Activated CD4-positive, alpha-beta memory T cell treated with anti-CD3 and anti-CD28 coated beads for 36 hours (primary cell): ENCODE results near the gene RBM20. TPM values are rescaled to one million over a fixed set of nuclear protein-coding genes. Genes with fewer than 3 reads are reported as not detected.

Experiments
- CTCF ChIA-PET: fragments of 350-600 bp; sonication (Branson Sonifier 250); formaldehyde crosslinking; loops from one replicate; lab custom pipeline; 2021; ENCODE audit warnings: antibody characterized with exemption, inconsistent platforms; lab: Charles Lee
- POLR2A ChIA-PET: fragments of 350-600 bp; sonication (Branson Sonifier 250); formaldehyde crosslinking; loops from one replicate; lab custom pipeline; 2021; ENCODE audit warnings: antibody characterized with exemption; lab: Charles Lee
- DNase-seq: peaks from one replicate; pipeline ENCODE4 v3.0.0-alpha.2; 2020
- H3K27ac Mint-ChIP-seq: one replicate; pipeline ENCODE4 v1.8.0; 2021; ENCODE audit warnings: mixed read lengths
- H3K27me3 Mint-ChIP-seq: one replicate; pipeline ENCODE4 v1.8.0; 2021; ENCODE audit warnings: mixed read lengths
- H3K36me3 Mint-ChIP-seq: one replicate; pipeline ENCODE4 v1.8.0; 2021; ENCODE audit warnings: mixed read lengths
- H3K4me1 Mint-ChIP-seq: one replicate; pipeline ENCODE4 v1.8.0; 2021; ENCODE audit warnings: low read depth, mixed read lengths
- H3K4me3 Mint-ChIP-seq: one replicate; pipeline ENCODE4 v1.8.0; 2021; ENCODE audit warnings: mild to moderate bottlenecking, mixed read lengths
- H3K9me3 Mint-ChIP-seq: one replicate; pipeline ENCODE4 v1.8.0; 2021; ENCODE audit warnings: mixed read lengths
- intact Hi-C: fragments of 100-400 bp; cut with micrococcal nuclease; formaldehyde crosslinking; loops from one replicate; pipeline ENCODE4 v1.15.1; 2023
- total RNA-seq, 2 experiments: library from RNA; stranded (reverse); gene quantifications; one replicate each; pipeline ENCODE4 v1.2.3, GENCODE V29; 2021

Gene RBM20
- total RNA-seq, 2 experiments from 2014 or later, result not detected

- no peak overlapping the region for H3K27ac Mint-ChIP-seq
- ChIA-PET POLR2A (no interaction called here), CTCF (interaction anchor here (0.7 to 2.1 kb wide), 2 partner anchors 10 to 30 kb away, joined by 3 to 11 read pairs; no protein-coding TSS in a partner anchor)
- peaks cover 25% of the 10 kb centered on the region for H3K4me1 Mint-ChIP-seq
- peak overlapping the region; percentile 39 for H3K4me3 Mint-ChIP-seq
- intact Hi-C loops, result no loop called here
- DNase-seq, result no peak
- H3K36me3 Mint-ChIP-seq, result no peaks in the 10 kb centered on the region
- peaks cover 43% of the 10 kb centered on the region for H3K27me3 Mint-ChIP-seq
- H3K9me3 Mint-ChIP-seq, result no peaks in the 10 kb centered on the region
Measured at GRCh38 chr10:110642204-110643034, 1.7 kb upstream of the RBM20 start.

GRCh38 chr10:110643035-110643652, 992 bp upstream of the RBM20 start:
- CTCF ChIA-PET, result interaction anchor here (1.4 kb wide), 1 partner anchor 29 kb away, joined by 9 read pairs; no protein-coding TSS in a partner anchor
- Mint-ChIP-seq H3K4me3 (peak overlapping the region; percentile 74), H3K36me3 (no peaks in the 10 kb centered on the region), H3K27me3 (peaks cover 44% of the 10 kb centered on the region), H3K9me3 (no peaks in the 10 kb centered on the region), H3K27ac (no peak overlapping the region), H3K4me1 (peaks cover 25% of the 10 kb centered on the region)
- DNase-seq, result no peak
- intact Hi-C loops, result no loop called here
- POLR2A ChIA-PET, result no interaction called here

- Mint-ChIP-seq H3K4me3 (peak overlapping the region; percentile 48), H3K36me3 (no peaks in the 10 kb centered on the region), H3K9me3 (no peaks in the 10 kb centered on the region), H3K4me1 (peaks cover 25% of the 10 kb centered on the region), H3K27me3 (peaks cover 56% of the 10 kb centered on the region), H3K27ac (no peak overlapping the region)
- POLR2A ChIA-PET, result no interaction called here
- CTCF ChIA-PET, result interaction anchor here (0.6 to 1.4 kb wide), 2 partner anchors 27 to 43 kb away, joined by 3 to 9 read pairs; no protein-coding TSS in a partner anchor
- intact Hi-C loops, result no loop called here
- DNase-seq, result no peak
Measured at GRCh38 chr10:110644598-110645462, 694 bp downstream of the RBM20 start.

- Mint-ChIP-seq H3K27ac (no peak overlapping the region), H3K9me3 (no peaks in the 10 kb centered on the region), H3K36me3 (no peaks in the 10 kb centered on the region), H3K27me3 (peaks cover 49% of the 10 kb centered on the region), H3K4me3 (no peak overlapping the region), H3K4me1 (peaks cover 19% of the 10 kb centered on the region)
- no peak for DNase-seq
- ChIA-PET CTCF (interaction anchor here (1.4 kb wide), 1 partner anchor 26 kb away, joined by 3 read pairs; no protein-coding TSS in a partner anchor), POLR2A (no interaction called here)
- intact Hi-C loops, result no loop called here
Measured at GRCh38 chr10:110646417-110647135, 2.4 kb downstream of the RBM20 start.

GRCh38 chr10:110647136-110647430, 2.9 kb downstream of the RBM20 start:
- Mint-ChIP-seq H3K4me1 (peaks cover 18% of the 10 kb centered on the region), H3K27me3 (peaks cover 46% of the 10 kb centered on the region), H3K4me3 (no peak overlapping the region), H3K9me3 (no peaks in the 10 kb centered on the region), H3K36me3 (no peaks in the 10 kb centered on the region), H3K27ac (no peak overlapping the region)
- intact Hi-C loops, result no loop called here
- POLR2A ChIA-PET, result no interaction called here
- CTCF ChIA-PET, result interaction anchor here (0.6 to 1.4 kb wide), 2 partner anchors 25 to 36 kb away, joined by 3 read pairs; no protein-coding TSS in a partner anchor
- DNase-seq, result no peak

- DNase-seq, result no peak
- POLR2A ChIA-PET, result no interaction called here
- intact Hi-C loops, result loop anchor here (2.0 kb wide), 1 partner anchor 22 kb away; no protein-coding TSS in a partner anchor
- Mint-ChIP-seq H3K4me1 (peaks cover 8% of the 10 kb centered on the region), H3K36me3 (no peaks in the 10 kb centered on the region), H3K27ac (no peak overlapping the region), H3K9me3 (no peaks in the 10 kb centered on the region), H3K4me3 (no peak overlapping the region), H3K27me3 (peaks cover 37% of the 10 kb centered on the region)
- CTCF ChIA-PET, result interaction anchor here (0.8 to 1.5 kb wide), 2 partner anchors 8 to 23 kb away, joined by 3 read pairs; no protein-coding TSS in a partner anchor
Measured at GRCh38 chr10:110648692-110649346, 4.7 kb downstream of the RBM20 start.

- no peak overlapping the region for H3K27ac Mint-ChIP-seq
- CTCF ChIA-PET, result interaction anchor here (1.5 kb wide), 2 partner anchors 9 to 22 kb away, joined by 3 to 4 read pairs; no protein-coding TSS in a partner anchor
Measured at GRCh38 chr10:110649347-110650264, 5.5 kb downstream of the RBM20 start.

GRCh38 chr10:110650265-110650668, 6.1 kb downstream of the RBM20 start:
- POLR2A ChIA-PET, result no interaction called here

More at GRCh38 chr10:110649347-110650264, 5.5 kb downstream of the RBM20 start:
- peaks cover 35% of the 10 kb centered on the region for H3K27me3 Mint-ChIP-seq
- peaks cover 7% of the 10 kb centered on the region for H3K4me1 Mint-ChIP-seq
- H3K4me3 Mint-ChIP-seq, result no peak overlapping the region
- DNase-seq, result no peak
- H3K9me3 Mint-ChIP-seq, result no peaks in the 10 kb centered on the region
- intact Hi-C loops, result loop anchor here (2.0 to 5.0 kb wide), 2 partner anchors 21 to 37 kb away; no protein-coding TSS in a partner anchor
- no peaks in the 10 kb centered on the region for H3K36me3 Mint-ChIP-seq
- POLR2A ChIA-PET, result no interaction called here

GRCh38 chr10:110651044-110651958, 7.2 kb downstream of the RBM20 start:
- peaks cover 3% of the 10 kb centered on the region for H3K4me1 Mint-ChIP-seq
- intact Hi-C loops, result loop anchor here (5.0 kb wide), 1 partner anchor 39 kb away; no protein-coding TSS in a partner anchor
- ChIA-PET POLR2A (no interaction called here), CTCF (no interaction called here)
- no peak overlapping the region for H3K4me3 Mint-ChIP-seq
- H3K27ac Mint-ChIP-seq, result no peak overlapping the region
- H3K27me3 Mint-ChIP-seq, result peaks cover 29% of the 10 kb centered on the region
- no peaks in the 10 kb centered on the region for H3K36me3 Mint-ChIP-seq
- peak; percentile 43 for DNase-seq
- no peaks in the 10 kb centered on the region for H3K9me3 Mint-ChIP-seq

More at GRCh38 chr10:110650265-110650668, 6.1 kb downstream of the RBM20 start:
- Mint-ChIP-seq H3K27me3 (peaks cover 30% of the 10 kb centered on the region), H3K4me3 (no peak overlapping the region), H3K36me3 (no peaks in the 10 kb centered on the region), H3K4me1 (peaks cover 3% of the 10 kb centered on the region), H3K27ac (no peak overlapping the region), H3K9me3 (no peaks in the 10 kb centered on the region)
- intact Hi-C loops, result loop anchor here (5.0 kb wide), 1 partner anchor 38 kb away; no protein-coding TSS in a partner anchor
- DNase-seq, result no peak
- CTCF ChIA-PET, result interaction anchor here (1.5 kb wide), 2 partner anchors 9 to 21 kb away, joined by 3 to 4 read pairs; no protein-coding TSS in a partner anchor
